Retinal pigment epithelial cell (primary cell): ENCODE data around the gene PEF1.

ENCODE experiments used
- DNase-seq: peaks from one replicate; pipeline ENCODE4 v3.0.0-alpha.2; 2010; ENCODE audit warnings: low read depth
- H3K4me3 ChIP-seq: 2 replicates; pipeline ENCODE4 v1.5.1; 2011; ENCODE audit warnings: mild to moderate bottlenecking, low read length, control low read depth, moderate library complexity
- TF ChIP-seq, protein P1 (sequence below): conservative IDR thresholded peaks from 2 replicates; pipeline ENCODE4 v1.5.1; 2011; ENCODE audit warnings: low read depth, low read length, control low read depth, inconsistent platforms

PEF1 gene

GRCh38 chr1:31662463-31662862 is 17.8 kb upstream of the PEF1 start:
- DNase-seq: no peak
- no peak overlapping the region for H3K4me3 ChIP-seq
- TF ChIP-seq, protein P1, sequence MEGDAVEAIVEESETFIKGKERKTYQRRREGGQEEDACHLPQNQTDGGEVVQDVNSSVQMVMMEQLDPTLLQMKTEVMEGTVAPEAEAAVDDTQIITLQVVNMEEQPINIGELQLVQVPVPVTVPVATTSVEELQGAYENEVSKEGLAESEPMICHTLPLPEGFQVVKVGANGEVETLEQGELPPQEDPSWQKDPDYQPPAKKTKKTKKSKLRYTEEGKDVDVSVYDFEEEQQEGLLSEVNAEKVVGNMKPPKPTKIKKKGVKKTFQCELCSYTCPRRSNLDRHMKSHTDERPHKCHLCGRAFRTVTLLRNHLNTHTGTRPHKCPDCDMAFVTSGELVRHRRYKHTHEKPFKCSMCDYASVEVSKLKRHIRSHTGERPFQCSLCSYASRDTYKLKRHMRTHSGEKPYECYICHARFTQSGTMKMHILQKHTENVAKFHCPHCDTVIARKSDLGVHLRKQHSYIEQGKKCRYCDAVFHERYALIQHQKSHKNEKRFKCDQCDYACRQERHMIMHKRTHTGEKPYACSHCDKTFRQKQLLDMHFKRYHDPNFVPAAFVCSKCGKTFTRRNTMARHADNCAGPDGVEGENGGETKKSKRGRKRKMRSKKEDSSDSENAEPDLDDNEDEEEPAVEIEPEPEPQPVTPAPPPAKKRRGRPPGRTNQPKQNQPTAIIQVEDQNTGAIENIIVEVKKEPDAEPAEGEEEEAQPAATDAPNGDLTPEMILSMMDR: no peak

GRCh38 chr1:31661856-31662255 is 17.2 kb upstream of the PEF1 start:
- no peak for DNase-seq
- TF ChIP-seq, protein P1: no peak

DNA sequence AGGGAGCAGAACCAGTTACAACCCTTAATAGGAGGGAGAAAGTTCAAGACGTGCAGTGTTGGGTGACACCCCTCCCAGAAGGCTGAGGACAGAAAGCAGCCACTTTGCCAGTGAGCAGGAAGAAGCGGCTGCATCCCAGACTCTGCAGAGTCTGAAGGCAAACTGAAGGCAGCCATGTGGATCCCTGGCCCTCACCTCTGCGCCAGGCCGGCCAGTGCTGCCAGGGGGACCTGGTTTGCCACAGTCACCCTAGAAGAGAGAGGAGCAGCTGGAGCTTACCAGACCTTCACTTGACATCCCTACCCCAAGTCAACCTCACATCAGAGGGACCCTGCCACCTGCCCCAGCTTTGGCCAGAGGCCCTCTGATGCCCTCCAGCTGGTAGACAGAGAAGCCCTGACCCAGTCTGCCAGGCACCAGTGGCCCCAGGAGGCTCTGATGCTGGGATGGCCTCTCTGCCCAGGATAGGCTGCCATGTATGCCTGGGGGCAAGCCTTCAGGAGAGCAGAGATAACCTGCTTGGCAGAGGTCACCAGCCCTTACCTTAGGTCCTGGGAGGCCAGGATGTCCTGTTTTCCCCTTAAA is 16.3 kb upstream of the PEF1 start:
- no peak for DNase-seq
- no peak overlapping the region for H3K4me3 ChIP-seq
- TF ChIP-seq, protein P1: no peak

More at GRCh38 chr1:31661856-31662255, 17.2 kb upstream of the PEF1 start:
- no peak overlapping the region for H3K4me3 ChIP-seq

DNA sequence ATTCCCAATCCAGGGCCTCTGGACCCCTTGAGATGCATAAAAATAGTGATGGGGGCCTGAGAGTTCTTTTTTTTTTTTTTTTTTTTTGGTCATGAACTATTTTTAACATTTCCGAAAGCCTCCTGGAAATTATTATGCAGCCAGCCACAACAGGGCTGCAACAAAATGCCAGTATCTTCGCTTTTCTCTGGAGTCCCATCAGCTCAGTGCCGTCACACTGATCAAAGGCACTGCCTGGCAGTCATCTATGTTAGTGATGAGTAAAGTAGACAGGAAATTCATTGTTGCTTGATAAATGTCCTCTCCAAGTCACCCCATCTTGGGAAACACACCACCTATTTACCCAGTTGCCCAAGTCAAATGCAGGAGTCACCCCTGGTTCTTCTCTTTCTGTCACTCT is 15.2 kb upstream of the PEF1 start:
- H3K4me3 ChIP-seq: no peak overlapping the region
- DNase-seq: no peak
- TF ChIP-seq, protein P1: no peak

DNA sequence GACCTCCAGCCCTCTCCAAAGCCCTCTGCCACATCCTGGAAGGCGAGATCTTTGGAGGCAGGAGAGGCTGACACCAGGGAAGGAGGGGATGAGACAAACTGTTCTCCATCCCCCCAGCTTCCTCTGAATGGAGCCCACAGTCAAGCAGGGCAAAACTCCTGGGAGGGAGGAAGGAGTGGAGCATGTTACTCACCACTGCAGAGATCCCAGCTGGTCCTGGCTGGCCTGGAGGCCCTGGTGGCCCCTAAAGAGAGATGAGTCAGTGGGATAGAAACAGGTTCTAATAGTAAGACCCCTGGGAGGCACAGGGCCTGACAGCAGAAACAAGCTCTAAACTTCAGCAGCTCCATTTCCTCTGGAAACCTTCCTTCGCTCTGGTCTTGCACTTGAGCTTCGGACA is 14.0 kb upstream of the PEF1 start:
- TF ChIP-seq, protein P1: no peak
- no peak for DNase-seq
- no peak overlapping the region for H3K4me3 ChIP-seq

GRCh38 chr1:31657972-31658510 is 13.4 kb upstream of the PEF1 start:
- no peak overlapping the region for H3K4me3 ChIP-seq
- TF ChIP-seq, protein P1: no peak
- DNase-seq: no peak
